Mesothelial cell of epicardium (in vitro differentiated cells): ENCODE results near the gene STAT3. TPM values are rescaled to one million over a fixed set of nuclear protein-coding genes. Genes with fewer than 3 reads are reported as not detected.
"Not testable (repeated sequence)": the region's sequence is repeated elsewhere in the genome, so short reads cannot be mapped to it uniquely, and the experiment has no call there.

ENCODE experiments used
- DNase-seq, 2 experiments: peaks; one replicate each; pipeline ENCODE4 v3.0.0; 2021; ENCODE audit warnings: low spot score in 2 of 2; ENCODE audit not compliant: unreplicated experiment in 2 of 2
- H3K27ac Mint-ChIP-seq: 2 replicates; pipeline ENCODE4 v1.8.0; 2021; ENCODE audit warnings: mixed read lengths
- H3K27me3 Mint-ChIP-seq: 2 replicates; pipeline ENCODE4 v1.8.0; 2021; ENCODE audit warnings: low read depth, mixed read lengths
- H3K36me3 Mint-ChIP-seq: 2 replicates; pipeline ENCODE4 v1.8.0; 2021; ENCODE audit warnings: mixed read lengths
- H3K4me1 Mint-ChIP-seq: 2 replicates; pipeline ENCODE4 v1.8.0; 2021; ENCODE audit warnings: mixed read lengths
- H3K4me3 Mint-ChIP-seq: 2 replicates; pipeline ENCODE4 v1.8.0; 2021; ENCODE audit warnings: mild to moderate bottlenecking, moderate library complexity, mixed read lengths
- H3K9me3 Mint-ChIP-seq: 2 replicates; pipeline ENCODE4 v1.8.0; 2021; ENCODE audit warnings: mixed read lengths
- total RNA-seq: library from RNA; stranded (reverse); gene quantifications from 3 replicates; pipeline ENCODE4 v1.2.1, GENCODE V29; 2021
- TF ChIP-seq, protein P1 (sequence below): fragments of 200-600 bp; sonication (generic); IDR thresholded peaks from one replicate; pipeline ENCODE4 v1.5.0; 2021; ENCODE audit warnings: antibody characterized with exemption; ENCODE audit not compliant: unreplicated experiment

Gene STAT3
- total RNA-seq, 1 donor from 2014 or later, result 118 TPM

DNA sequence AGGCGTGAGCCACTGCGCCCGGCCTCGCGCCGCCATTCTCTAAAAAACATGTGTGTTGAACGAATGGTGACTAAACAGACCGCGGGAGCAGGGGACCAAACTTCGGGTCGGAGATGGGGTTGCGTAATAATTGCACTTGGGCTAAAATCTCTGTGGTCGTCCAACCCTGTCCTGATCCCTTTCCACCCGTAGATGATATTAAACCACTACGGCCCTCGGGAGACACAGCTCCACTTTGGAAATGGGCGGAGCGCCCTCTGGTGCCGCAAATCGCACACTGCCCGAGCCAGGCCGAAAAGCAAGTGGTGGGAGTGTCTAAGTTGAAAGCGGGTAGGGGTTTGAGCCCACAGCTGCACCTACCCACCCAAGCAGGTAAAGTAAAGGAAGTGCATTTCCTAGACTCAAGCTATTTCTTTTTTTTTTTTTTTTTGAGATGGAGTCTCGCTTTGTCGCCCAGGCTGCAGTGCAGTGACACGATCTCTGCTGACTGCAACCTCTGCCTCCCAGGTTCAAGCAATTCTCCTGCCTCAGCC, 17.8 kb upstream of the STAT3 start:
- H3K4me3 Mint-ChIP-seq, result no peak overlapping the region
- H3K9me3 Mint-ChIP-seq, result no peaks in the 10 kb centered on the region
- H3K27ac Mint-ChIP-seq, result no peak overlapping the region
- TF ChIP-seq, protein P1, sequence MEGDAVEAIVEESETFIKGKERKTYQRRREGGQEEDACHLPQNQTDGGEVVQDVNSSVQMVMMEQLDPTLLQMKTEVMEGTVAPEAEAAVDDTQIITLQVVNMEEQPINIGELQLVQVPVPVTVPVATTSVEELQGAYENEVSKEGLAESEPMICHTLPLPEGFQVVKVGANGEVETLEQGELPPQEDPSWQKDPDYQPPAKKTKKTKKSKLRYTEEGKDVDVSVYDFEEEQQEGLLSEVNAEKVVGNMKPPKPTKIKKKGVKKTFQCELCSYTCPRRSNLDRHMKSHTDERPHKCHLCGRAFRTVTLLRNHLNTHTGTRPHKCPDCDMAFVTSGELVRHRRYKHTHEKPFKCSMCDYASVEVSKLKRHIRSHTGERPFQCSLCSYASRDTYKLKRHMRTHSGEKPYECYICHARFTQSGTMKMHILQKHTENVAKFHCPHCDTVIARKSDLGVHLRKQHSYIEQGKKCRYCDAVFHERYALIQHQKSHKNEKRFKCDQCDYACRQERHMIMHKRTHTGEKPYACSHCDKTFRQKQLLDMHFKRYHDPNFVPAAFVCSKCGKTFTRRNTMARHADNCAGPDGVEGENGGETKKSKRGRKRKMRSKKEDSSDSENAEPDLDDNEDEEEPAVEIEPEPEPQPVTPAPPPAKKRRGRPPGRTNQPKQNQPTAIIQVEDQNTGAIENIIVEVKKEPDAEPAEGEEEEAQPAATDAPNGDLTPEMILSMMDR, result peak; percentile 69
- H3K27me3 Mint-ChIP-seq, result no peaks in the 10 kb centered on the region
- H3K4me1 Mint-ChIP-seq, result peaks cover 28% of the 10 kb centered on the region
- H3K36me3 Mint-ChIP-seq, result peaks cover 8% of the 10 kb centered on the region
- DNase-seq, result peak; percentile 45 to 83

DNA sequence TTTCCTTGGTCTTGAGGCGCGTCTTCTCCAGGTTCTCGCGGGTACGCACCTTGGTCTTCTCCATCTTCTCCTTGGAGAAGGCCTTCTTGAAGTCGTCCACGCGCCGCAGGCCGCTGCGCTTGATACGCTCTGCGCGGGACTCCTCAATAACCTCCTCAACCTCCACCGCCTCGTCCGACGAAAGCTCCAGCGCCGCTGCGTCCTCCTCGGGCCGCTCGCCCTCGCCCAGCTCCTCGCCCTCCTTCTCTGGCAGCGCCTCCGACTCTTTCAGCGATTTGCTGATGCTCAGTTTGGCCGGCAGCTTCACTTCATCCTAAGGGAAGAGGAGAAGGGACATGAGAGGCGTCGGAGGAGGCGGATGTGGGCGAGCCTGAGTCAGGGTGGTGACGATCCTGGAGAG, 16.8 kb upstream of the STAT3 start:
- Mint-ChIP-seq H3K27me3 (no peaks in the 10 kb centered on the region), H3K4me3 (no peak overlapping the region), H3K27ac (no peak overlapping the region), H3K9me3 (no peaks in the 10 kb centered on the region), H3K36me3 (peaks cover 8% of the 10 kb centered on the region), H3K4me1 (peaks cover 27% of the 10 kb centered on the region)
- DNase-seq, result no peak
- TF ChIP-seq, protein P1, result no peak

DNA sequence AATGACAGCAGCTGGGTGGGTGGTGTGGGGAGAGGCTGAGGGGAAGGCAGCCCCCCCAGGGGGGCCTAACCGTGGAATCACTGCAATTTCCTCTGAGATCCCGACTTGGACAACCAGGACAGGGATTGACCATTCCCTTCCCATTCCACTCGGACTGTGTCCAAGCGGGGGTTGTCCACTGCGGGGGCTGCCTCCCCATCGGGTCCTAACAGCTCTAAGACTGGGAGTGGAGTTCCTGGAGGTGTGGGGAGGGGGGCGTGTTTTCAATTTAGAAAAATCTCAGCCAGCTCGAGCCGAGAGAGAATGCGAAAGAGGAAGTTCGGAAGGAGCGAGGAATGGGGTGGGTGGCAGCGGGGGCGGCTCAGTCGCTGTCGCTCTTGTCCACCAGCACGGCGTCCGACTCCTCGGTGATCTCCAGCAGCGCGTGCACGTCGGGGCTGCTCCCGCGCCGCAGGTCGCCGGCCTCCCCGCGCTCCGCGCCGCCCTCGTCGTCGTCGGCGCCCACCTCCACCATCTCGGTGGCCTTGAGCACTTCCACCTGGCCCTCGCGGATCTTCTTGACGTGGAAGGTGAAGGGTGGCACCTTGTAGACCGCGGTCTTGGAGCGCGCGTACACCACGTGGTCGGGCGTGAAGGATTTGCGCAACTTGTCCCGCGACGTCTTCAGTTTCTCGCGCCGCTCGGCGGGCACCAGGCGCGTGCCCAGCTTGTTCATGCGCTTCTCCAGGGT, 16.2 kb upstream of the STAT3 start:
- Mint-ChIP-seq H3K27me3 (no peaks in the 10 kb centered on the region), H3K4me1 (peaks cover 23% of the 10 kb centered on the region), H3K4me3 (no peak overlapping the region), H3K27ac (no peak overlapping the region), H3K9me3 (no peaks in the 10 kb centered on the region), H3K36me3 (peaks cover 8% of the 10 kb centered on the region)
- no peak for DNase-seq
- TF ChIP-seq, protein P1, result no peak

DNA sequence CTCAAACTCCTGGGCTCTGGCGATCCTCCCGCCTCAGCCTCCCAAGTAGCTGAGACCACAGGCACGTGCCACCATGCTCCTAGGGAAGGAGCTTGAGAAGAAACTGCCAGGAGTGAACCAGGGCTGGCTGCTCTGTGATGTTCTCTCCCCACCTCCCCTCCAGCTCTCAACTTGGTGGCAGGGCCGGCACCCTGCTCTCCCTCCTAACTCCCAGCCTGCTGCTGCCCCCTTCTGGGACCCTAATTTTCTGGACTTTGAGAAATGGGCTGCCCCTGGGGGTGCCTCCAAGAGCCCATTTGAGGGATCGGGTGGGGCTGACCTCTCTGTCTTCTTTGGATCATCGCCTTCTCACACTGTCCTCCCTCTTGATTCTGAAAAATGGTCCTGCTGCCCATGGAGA, 14.9 kb upstream of the STAT3 start:
- no peak overlapping the region for H3K4me3 Mint-ChIP-seq
- H3K36me3 Mint-ChIP-seq, result peaks cover 8% of the 10 kb centered on the region
- H3K27me3 Mint-ChIP-seq, result no peaks in the 10 kb centered on the region
- TF ChIP-seq, protein P1, result no peak
- H3K4me1 Mint-ChIP-seq, result peaks cover 23% of the 10 kb centered on the region
- H3K27ac Mint-ChIP-seq, result no peak overlapping the region
- DNase-seq, result no peak
- H3K9me3 Mint-ChIP-seq, result no peaks in the 10 kb centered on the region

DNA sequence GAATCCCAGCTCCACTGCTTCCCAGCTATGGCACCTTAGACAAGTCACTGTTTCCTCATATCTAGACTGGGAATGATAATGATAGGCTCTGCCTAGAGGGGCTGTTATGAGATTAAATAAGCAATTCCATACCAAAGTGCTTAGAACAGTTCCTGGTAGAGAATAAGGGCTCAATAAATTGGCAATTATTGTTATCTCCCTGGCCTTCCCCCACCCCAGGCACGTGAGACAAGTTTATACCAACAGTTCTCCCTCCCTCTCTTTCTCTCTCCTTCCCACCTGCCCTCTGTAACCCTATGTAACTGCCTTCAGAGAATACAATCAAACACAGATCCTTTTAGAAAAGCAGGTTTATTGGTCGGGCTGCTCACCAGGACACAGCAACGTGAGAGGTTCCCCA, 13.9 kb upstream of the STAT3 start:
- no peaks in the 10 kb centered on the region for H3K27me3 Mint-ChIP-seq
- peak overlapping the region; percentile 91 for H3K27ac Mint-ChIP-seq
- peaks cover 16% of the 10 kb centered on the region for H3K4me1 Mint-ChIP-seq
- no peaks in the 10 kb centered on the region for H3K9me3 Mint-ChIP-seq
- TF ChIP-seq, protein P1, result no peak
- DNase-seq, result no peak
- no peak overlapping the region for H3K4me3 Mint-ChIP-seq
- H3K36me3 Mint-ChIP-seq, result peaks cover 8% of the 10 kb centered on the region

DNA sequence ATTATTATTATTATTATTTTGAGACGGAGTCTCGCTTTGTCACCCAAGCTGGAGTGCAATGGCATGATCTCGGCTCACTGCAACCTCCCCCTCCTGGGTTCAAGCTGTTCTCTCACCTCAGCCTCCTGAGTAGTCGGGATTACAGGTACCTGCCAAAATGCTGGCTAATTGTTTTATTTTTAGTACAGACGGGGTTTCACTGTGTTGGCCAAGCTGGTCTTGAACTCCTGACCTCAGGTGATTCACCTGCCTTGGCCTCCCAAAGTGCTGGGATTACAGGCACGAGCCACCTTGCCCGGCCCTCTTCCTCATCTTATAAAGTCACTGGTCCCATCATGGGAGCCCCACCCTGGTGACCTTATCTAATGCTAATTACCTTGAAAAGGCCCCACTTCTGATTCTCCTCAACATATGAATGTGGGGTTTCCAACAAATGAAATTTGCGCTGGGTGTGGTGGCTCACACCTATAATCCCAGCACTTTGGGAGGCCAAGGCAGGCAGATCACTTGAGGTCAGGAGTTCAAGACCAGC, 12.7 kb upstream of the STAT3 start:
- not testable (repeated sequence) for H3K9me3 Mint-ChIP-seq, H3K27me3 Mint-ChIP-seq, DNase-seq, H3K36me3 Mint-ChIP-seq, H3K27ac Mint-ChIP-seq, H3K4me1 Mint-ChIP-seq, H3K4me3 Mint-ChIP-seq
